ENCODE results near the gene SLC6A1. TPM values are rescaled to one million over a fixed set of nuclear protein-coding genes. Genes with fewer than 3 reads are reported as not detected.

The SLC6A1 gene
- total and polyA plus RNA-seq, 2 of the 8 experiments (the other 6 are each of a cell fraction or from before 2014, with no cell fraction given), result 0.30 to 0.63 TPM

DNA sequence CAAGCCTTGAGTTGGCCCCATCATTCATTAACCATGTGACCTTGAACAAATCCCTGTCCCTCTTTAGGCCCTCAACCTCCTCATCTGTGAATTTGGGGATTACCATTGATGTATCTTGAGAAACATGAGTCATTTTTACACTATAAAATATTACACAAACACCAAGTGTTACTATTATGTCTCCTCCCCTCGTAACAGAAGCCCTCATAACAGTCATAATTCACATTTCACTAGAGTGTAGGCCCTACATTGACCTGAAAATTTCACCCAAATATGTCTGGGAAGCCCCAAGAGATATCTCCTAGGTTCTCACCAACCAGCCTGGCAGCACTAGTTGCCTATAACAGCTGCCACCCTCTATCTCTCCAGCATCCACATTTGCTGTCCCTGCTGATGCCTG, 15.8 kb upstream of the SLC6A1 start (continued):
- TF ChIP-seq, protein P1, sequence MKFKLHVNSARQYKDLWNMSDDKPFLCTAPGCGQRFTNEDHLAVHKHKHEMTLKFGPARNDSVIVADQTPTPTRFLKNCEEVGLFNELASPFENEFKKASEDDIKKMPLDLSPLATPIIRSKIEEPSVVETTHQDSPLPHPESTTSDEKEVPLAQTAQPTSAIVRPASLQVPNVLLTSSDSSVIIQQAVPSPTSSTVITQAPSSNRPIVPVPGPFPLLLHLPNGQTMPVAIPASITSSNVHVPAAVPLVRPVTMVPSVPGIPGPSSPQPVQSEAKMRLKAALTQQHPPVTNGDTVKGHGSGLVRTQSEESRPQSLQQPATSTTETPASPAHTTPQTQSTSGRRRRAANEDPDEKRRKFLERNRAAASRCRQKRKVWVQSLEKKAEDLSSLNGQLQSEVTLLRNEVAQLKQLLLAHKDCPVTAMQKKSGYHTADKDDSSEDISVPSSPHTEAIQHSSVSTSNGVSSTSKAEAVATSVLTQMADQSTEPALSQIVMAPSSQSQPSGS (IDR thresholded peaks at IDR 0.05; ENCODE audit: low read length), result no peak

All from H1 (cell line).